ENCODE data around the gene TOM1L2.

The TOM1L2 gene

GRCh38 chr17:17844500-17844899 is 127.7 kb downstream of the TOM1L2 start:
- no peak for DNase-seq

GRCh38 chr17:17844079-17844478 is 128.1 kb downstream of the TOM1L2 start:
- DNase-seq: no peak

GRCh38 chr17:17843096-17843495 is 129.1 kb downstream of the TOM1L2 start:
- DNase-seq: no peak

- DNase-seq: no peak
Observed at GRCh38 chr17:17842111-17842876, 129.9 kb downstream of the TOM1L2 start.

GRCh38 chr17:17841601-17842025 is 130.6 kb downstream of the TOM1L2 start:
- no peak for DNase-seq

GRCh38 chr17:17840751-17841591 is 131.2 kb downstream of the TOM1L2 start:
- DNase-seq: no peak

GRCh38 chr17:17839791-17840707 is 132.2 kb downstream of the TOM1L2 start:
- DNase-seq: peak; percentile 74

- no peak for DNase-seq
Observed at GRCh38 chr17:17837966-17838962, 133.9 kb downstream of the TOM1L2 start.

- DNase-seq: no peak
Observed at GRCh38 chr17:17837380-17837821, 134.8 kb downstream of the TOM1L2 start.

- peak; percentile 55 for DNase-seq
Observed at GRCh38 chr17:17836818-17837379, 135.3 kb downstream of the TOM1L2 start, which contains the start of gene SREBF1. TSS of gene SREBF1 (minus strand) at chr17:17836986. CDS start at chr17:17836817, 169 bp downstream.

GRCh38 chr17:17836250-17836817 is 135.9 kb downstream of the TOM1L2 start:
- peak; percentile 96 for DNase-seq

- DNase-seq: no peak
Observed at GRCh38 chr17:17835415-17836249, 136.6 kb downstream of the TOM1L2 start.

- no peak for DNase-seq
Observed at GRCh38 chr17:17834974-17835373, 137.2 kb downstream of the TOM1L2 start.

- no peak for DNase-seq
Observed at GRCh38 chr17:17833658-17834357, 138.4 kb downstream of the TOM1L2 start.

GRCh38 chr17:17832032-17832363 is 140.2 kb downstream of the TOM1L2 start:
- no peak for DNase-seq

- DNase-seq: no peak
Observed at GRCh38 chr17:17831208-17832031, 140.8 kb downstream of the TOM1L2 start.

- no peak for DNase-seq
Observed at GRCh38 chr17:17830740-17831207, 141.4 kb downstream of the TOM1L2 start.

- DNase-seq: no peak
Observed at GRCh38 chr17:17830269-17830567, 142.0 kb downstream of the TOM1L2 start.
